Prostate gland (tissue), 2 donors: Measurements from ENCODE around the gene CADPS2. TPM values are rescaled to one million over a fixed set of nuclear protein-coding genes. Genes with fewer than 3 reads are reported as not detected.

Source experiments
- DNase-seq: peaks from one replicate; pipeline ENCODE4 v3.0.0-alpha.2; 2019; ENCODE audit warnings: low spot score
- H3K27ac ChIP-seq, 2 donors: fragments of 200-600 bp; sonication (generic); 2 replicates each; pipeline ENCODE4 v1.5.1; 2017 to 2019
- H3K27me3 ChIP-seq: fragments of 200-600 bp; sonication (generic); replicated peaks from 2 replicates; pipeline ENCODE4 v1.5.1; 2019; ENCODE audit not compliant: insufficient read depth
- H3K36me3 ChIP-seq, 2 donors: fragments of 200-600 bp; sonication (generic); 1 replicate in 1 of 2; 2 replicates in 1 of 2; pipeline versions ENCODE4 v1.5.1 to v1.8.1; 2017 to 2019
- H3K4me1 ChIP-seq: fragments of 200-600 bp; sonication (generic); replicated peaks from 2 replicates; pipeline ENCODE4 v1.5.1; 2019
- H3K4me3 ChIP-seq, 2 donors: fragments of 200-600 bp; sonication (generic); 2 replicates each; pipeline ENCODE4 v1.5.1; 2017 to 2019
- H3K9me3 ChIP-seq: fragments of 200-600 bp; sonication (generic); 2 replicates; pipeline ENCODE4 v1.5.1; 2017
- POLR2A ChIP-seq: fragments of 450-650 bp; IDR thresholded peaks from one replicate; pipeline ENCODE4 v1.6.1; 2016; ENCODE audit warnings: antibody characterized with exemption, mild to moderate bottlenecking
- POLR2AphosphoS5 ChIP-seq: sonication (generic); formaldehyde crosslinking; IDR thresholded peaks from one replicate; pipeline ENCODE4 v1.6.1; 2017; ENCODE audit warnings: antibody characterized with exemption
- WGBS: methylation state at CpG from one replicate; pipeline ENCODE4 v1.1.5; 2018; 5-methylcytosine and 5-hydroxymethylcytosine counted together
- intact Hi-C: fragments of 100-400 bp; cut with DNase I; formaldehyde crosslinking; loops from one replicate; pipeline ENCODE4 v1.14.2; 2022
- total RNA-seq, 2 donors: library from RNA; depleted of rRNA; stranded (reverse); fragments of >200 nt; gene quantifications; one replicate each; pipeline ENCODE4 v1.1.0, GENCODE V29; 2016
- TF ChIP-seq, protein P1 (sequence below), 4 experiments: fragments of 200-600 bp in 2 of 4; fragments of 450-650 bp in 2 of 4; sonication (generic) in 2 of 4; IDR thresholded peaks; 1 replicate in 3 of 4; 2 replicates in 1 of 4; pipeline ENCODE4 v1.5.1; 2016 to 2019; ENCODE audit warnings: antibody characterized with exemption in 4 of 4, mild to moderate bottlenecking in 2 of 4, moderate library complexity in 2 of 4

The CADPS2 gene
- total RNA-seq, 2 donors from 2014 or later = 22.2 to 50.4 TPM

DNA sequence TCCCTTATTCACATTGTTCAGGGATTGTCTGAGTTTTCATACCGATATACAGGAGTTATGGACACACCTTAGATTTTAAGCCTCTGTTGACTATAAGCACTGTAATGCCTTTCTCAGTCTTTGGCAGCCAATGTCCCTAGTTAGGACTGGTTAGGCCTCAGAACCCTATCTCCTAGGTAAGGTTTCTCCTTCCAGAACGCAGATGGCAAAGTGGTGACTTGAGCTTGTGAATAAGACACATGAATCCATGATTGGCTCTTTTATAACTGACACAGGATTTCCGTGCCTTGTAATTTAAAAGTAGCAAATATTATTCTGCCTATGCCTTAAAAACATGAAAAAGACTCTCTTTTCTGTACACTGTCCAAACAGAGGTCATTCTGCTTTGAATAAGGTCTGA, 171.1 kb downstream of the CADPS2 start:
- H3K36me3 ChIP-seq = no peaks in the 10 kb centered on the region
- H3K4me1 ChIP-seq = no peaks in the 10 kb centered on the region
- no peaks in the 10 kb centered on the region for H3K9me3 ChIP-seq
- TF ChIP-seq POLR2AphosphoS5 = no peak
- no peak for TF ChIP-seq POLR2A
- TF ChIP-seq, protein P1, sequence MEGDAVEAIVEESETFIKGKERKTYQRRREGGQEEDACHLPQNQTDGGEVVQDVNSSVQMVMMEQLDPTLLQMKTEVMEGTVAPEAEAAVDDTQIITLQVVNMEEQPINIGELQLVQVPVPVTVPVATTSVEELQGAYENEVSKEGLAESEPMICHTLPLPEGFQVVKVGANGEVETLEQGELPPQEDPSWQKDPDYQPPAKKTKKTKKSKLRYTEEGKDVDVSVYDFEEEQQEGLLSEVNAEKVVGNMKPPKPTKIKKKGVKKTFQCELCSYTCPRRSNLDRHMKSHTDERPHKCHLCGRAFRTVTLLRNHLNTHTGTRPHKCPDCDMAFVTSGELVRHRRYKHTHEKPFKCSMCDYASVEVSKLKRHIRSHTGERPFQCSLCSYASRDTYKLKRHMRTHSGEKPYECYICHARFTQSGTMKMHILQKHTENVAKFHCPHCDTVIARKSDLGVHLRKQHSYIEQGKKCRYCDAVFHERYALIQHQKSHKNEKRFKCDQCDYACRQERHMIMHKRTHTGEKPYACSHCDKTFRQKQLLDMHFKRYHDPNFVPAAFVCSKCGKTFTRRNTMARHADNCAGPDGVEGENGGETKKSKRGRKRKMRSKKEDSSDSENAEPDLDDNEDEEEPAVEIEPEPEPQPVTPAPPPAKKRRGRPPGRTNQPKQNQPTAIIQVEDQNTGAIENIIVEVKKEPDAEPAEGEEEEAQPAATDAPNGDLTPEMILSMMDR (IDR thresholded peaks at IDR 0.05) = no peak
- DNase-seq = no peak
- intact Hi-C loops = no loop called here
- no peaks in the 10 kb centered on the region for H3K27me3 ChIP-seq
- WGBS = 92% methylated on average over 3 of the region's 3 CpGs
- no peak overlapping the region for H3K4me3 ChIP-seq
- no peak overlapping the region for H3K27ac ChIP-seq

DNA sequence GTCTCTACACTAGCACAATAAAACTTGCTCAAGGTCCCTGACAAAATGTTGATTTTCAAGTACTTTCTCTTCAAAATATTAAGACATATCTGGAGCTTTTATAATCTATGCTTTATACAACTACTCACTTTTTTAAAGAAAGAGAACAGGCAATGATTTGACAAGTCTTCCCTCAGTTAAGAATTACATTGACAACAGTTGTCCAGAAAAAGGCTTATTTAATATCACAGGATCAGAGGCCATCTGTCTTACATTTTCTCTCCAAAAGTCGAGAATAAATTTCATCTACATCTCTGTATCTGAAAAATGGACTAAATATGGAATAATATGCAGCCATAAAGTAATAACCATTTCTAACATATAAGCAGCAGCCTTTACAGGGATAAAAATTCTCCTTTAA, 175.3 kb downstream of the CADPS2 start:
- no peaks in the 10 kb centered on the region for H3K36me3 ChIP-seq
- H3K9me3 ChIP-seq = no peaks in the 10 kb centered on the region
- intact Hi-C loops = no loop called here
- no peak overlapping the region for H3K27ac ChIP-seq
- TF ChIP-seq POLR2AphosphoS5 (no peak), POLR2A (no peak)
- TF ChIP-seq, protein P1 (IDR thresholded peaks at IDR 0.05) = no peak
- no peak for DNase-seq
- no peak overlapping the region for H3K4me3 ChIP-seq
- WGBS = 93% methylated on average over 1 of the region's 1 CpG
- no peaks in the 10 kb centered on the region for H3K27me3 ChIP-seq
- no peaks in the 10 kb centered on the region for H3K4me1 ChIP-seq

DNA sequence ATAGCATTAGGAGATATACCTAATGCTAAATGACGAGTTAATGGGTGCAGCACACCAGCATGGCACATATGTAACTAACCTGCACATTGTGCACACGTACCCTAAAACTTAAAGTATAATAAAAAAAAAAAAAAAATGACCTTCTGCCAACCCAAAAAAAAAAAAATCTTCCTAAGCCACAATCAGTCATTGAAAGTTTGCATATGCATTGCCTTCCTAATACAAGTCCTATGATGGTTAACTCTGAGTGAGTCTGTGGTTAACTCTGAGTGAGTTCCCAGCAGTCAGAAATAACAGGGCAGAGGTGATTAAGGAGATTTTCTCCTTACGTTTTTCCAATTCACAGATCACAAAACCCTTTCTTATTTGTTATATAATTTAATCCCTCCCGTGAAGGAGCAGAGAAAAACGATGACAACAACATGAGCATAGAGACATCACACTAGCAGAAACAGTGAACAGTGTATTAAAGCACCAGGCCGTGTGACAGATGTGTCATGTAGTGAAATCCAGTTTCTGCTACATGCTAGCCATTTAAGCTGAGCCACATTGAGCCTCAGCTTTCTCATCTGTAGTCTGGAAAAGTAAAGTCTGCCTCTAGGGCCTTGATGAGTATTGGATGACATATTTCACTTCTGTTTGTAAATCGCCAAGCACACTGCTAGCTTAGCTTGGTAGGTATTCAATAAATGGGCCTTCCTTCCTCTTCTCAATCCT, 176.2 kb downstream of the CADPS2 start:
- H3K4me1 ChIP-seq = no peaks in the 10 kb centered on the region
- H3K36me3 ChIP-seq = no peaks in the 10 kb centered on the region
- intact Hi-C loops = no loop called here
- H3K9me3 ChIP-seq = no peaks in the 10 kb centered on the region
- 89% methylated on average over 7 of the region's 7 CpGs for WGBS
- no peak overlapping the region for H3K4me3 ChIP-seq
- TF ChIP-seq, protein P1 (IDR thresholded peaks at IDR 0.05) = no peak
- TF ChIP-seq POLR2AphosphoS5 = no peak
- TF ChIP-seq POLR2A = no peak
- DNase-seq = no peak
- no peaks in the 10 kb centered on the region for H3K27me3 ChIP-seq
- H3K27ac ChIP-seq = no peak overlapping the region

DNA sequence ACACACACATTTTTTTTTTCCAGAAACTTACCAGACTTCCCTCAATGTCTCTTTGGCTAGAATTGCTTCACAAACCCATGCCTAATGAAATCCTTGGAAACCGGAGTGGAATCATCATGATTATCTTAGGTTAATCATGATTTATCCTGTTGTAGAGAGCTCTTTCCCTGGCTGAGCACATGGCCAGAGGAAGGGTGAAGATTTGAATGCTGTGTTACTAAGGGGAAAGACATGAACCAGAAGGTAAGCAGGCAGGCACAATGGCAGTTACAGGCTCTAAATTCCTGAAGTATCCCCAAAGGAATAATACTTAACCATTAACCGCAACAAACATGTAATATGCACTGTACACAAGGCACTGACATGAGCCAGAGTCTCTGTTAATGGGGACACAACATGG, 179.4 kb downstream of the CADPS2 start:
- no peaks in the 10 kb centered on the region for H3K27me3 ChIP-seq
- DNase-seq = no peak
- TF ChIP-seq POLR2A (no peak), POLR2AphosphoS5 (no peak)
- TF ChIP-seq, protein P1 (IDR thresholded peaks at IDR 0.05) = no peak
- no peak overlapping the region for H3K4me3 ChIP-seq
- H3K4me1 ChIP-seq = no peaks in the 10 kb centered on the region
- 72% methylated on average over 2 of the region's 2 CpGs for WGBS
- intact Hi-C loops = no loop called here
- H3K36me3 ChIP-seq = no peaks in the 10 kb centered on the region
- H3K27ac ChIP-seq = no peak overlapping the region
- H3K9me3 ChIP-seq = no peaks in the 10 kb centered on the region

DNA sequence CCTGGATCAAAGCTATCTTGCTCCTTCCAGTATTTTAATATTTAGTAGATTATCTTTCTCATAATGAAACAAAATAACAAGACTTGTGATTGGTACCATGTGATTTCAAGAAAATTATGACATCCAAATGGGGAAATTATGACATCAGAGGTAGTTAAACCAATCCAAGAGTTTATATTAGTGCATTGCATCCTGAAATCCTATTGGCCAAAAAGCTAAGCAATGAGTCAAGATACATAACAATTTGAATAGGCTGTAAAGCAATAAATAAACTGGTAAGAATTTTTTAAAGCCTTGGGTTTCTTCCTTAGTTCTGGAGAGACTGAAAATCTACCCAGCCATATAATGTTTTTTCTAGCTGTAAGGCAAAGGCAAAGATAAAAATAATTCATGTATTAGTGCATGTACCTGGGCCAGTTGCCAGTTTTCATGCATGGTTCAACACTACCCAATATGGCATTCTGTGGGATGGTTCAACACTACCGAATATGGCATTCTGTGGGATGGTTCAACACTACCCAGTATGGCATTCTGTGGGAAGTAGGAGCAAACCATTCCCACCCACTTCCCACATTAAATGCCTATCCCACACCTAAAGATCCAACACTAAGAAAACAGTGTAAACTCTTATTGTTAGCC, 183.3 kb downstream of the CADPS2 start, which contains the start of gene RNF148:
TSS of gene RNF148 (minus strand) at position 51 of the 639 bp plus-strand sequence. CDS start 172 bp downstream, outside the sequence.
- intact Hi-C loops = no loop called here
- H3K36me3 ChIP-seq = no peaks in the 10 kb centered on the region
- DNase-seq = no peak

More for the DNA sequence above, 183.3 kb downstream of the CADPS2 start, which contains the start of gene RNF148:
- Histone ChIP-seq H3K4me1 (no peaks in the 10 kb centered on the region), H3K27me3 (no peaks in the 10 kb centered on the region), H3K9me3 (no peaks in the 10 kb centered on the region), H3K27ac (no peak within 1 kb of the TSS), H3K4me3 (no peak within 1 kb of the TSS)
- WGBS = 93% methylated on average over 1 of the region's 1 CpG
- TF ChIP-seq POLR2AphosphoS5 = no peak
- TF ChIP-seq, protein P1 (IDR thresholded peaks at IDR 0.05) = no peak
- TF ChIP-seq POLR2A = no peak
